HepG2 (cell line): Measurements from ENCODE around the gene MRI1. TPM values are rescaled to one million over a fixed set of nuclear protein-coding genes. Genes with fewer than 3 reads are reported as not detected.

Experiments used
- CBX5 ChIP-seq: sonication (generic); formaldehyde crosslinking; IDR thresholded peaks from 2 replicates; pipeline ENCODE4 v1.4.0; 2020; ENCODE audit warnings: missing genetic modification reagents, borderline replicate concordance
- DMAP1 ChIP-seq: IDR thresholded peaks from 2 replicates; pipeline ENCODE4 v1.6.1; 2016
- FOXA3 ChIP-seq: IDR thresholded peaks from 2 replicates; pipeline ENCODE4 v1.6.1; 2016; ENCODE audit warnings: missing genetic modification reagents, missing compliant biosample characterization
- GTF3A ChIP-seq: sonication (generic); formaldehyde crosslinking; conservative IDR thresholded peaks from 2 replicates; pipeline ENCODE4 v1.4.0; 2020; ENCODE audit warnings: mild to moderate bottlenecking, missing genetic modification reagents
- HNF4G ChIP-seq, 2 experiments: sonication (generic) in 1 of 2; formaldehyde crosslinking in 1 of 2; IDR thresholded peaks; 2 replicates each; pipeline versions ENCODE4 v1.4.0 to v1.6.1; 2011 to 2020; ENCODE audit warnings: borderline replicate concordance in 2 of 2, low read depth in 2 of 2, mild to moderate bottlenecking in 2 of 2, low read length in 1 of 2, missing genetic modification reagents in 1 of 2, moderate library complexity in 1 of 2
- KDM5A ChIP-seq: fragments of 200-600 bp; sonication (generic); IDR thresholded peaks from 2 replicates; pipeline ENCODE4 v1.7.0; 2018; ENCODE audit warnings: antibody characterized with exemption, mild to moderate bottlenecking, low read length, borderline replicate concordance
- MXI1 ChIP-seq: IDR thresholded peaks from 3 replicates; pipeline ENCODE4 v1.6.1; 2012; ENCODE audit warnings: low read depth, low read length, inconsistent platforms, borderline replicate concordance
- NFKB2 ChIP-seq: sonication (generic); formaldehyde crosslinking; IDR thresholded peaks from 2 replicates; pipeline ENCODE4 v1.4.0; 2020; ENCODE audit warnings: missing genetic modification reagents, borderline replicate concordance
- RELA ChIP-seq: sonication (generic); formaldehyde crosslinking; IDR thresholded peaks from 2 replicates; pipeline ENCODE4 v1.4.0; 2020; ENCODE audit warnings: missing genetic modification reagents
- REPIN1 ChIP-seq: sonication (generic); formaldehyde crosslinking; IDR thresholded peaks from 2 replicates; pipeline ENCODE4 v1.8.0; 2022; ENCODE audit warnings: missing genetic modification reagents, low read depth, mild to moderate bottlenecking, borderline replicate concordance
- SIX1 ChIP-seq: sonication (generic); formaldehyde crosslinking; IDR thresholded peaks from 2 replicates; pipeline ENCODE4 v1.4.0; 2020; ENCODE audit warnings: missing genetic modification reagents, borderline replicate concordance
- SMARCE1 ChIP-seq: fragments of 450-650 bp; IDR thresholded peaks from 2 replicates; pipeline ENCODE4 v1.6.1; 2017; ENCODE audit warnings: borderline replicate concordance
- SOX13 ChIP-seq, 3 experiments: fragments of 450-650 bp in 1 of 3; sonication (generic) in 1 of 3; formaldehyde crosslinking in 1 of 3; IDR thresholded peaks in 2 of 3; conservative IDR thresholded peaks in 1 of 3; 2 replicates each; pipeline versions ENCODE4 v1.5.0 to v1.6.1; 2016 to 2020; ENCODE audit warnings: antibody characterized with exemption in 1 of 3, mild to moderate bottlenecking in 1 of 3, missing compliant biosample characterization in 1 of 3, missing genetic modification reagents in 1 of 3, moderate library complexity in 1 of 3
- TBX3 ChIP-seq: fragments of 450-650 bp; IDR thresholded peaks from 2 replicates; pipeline ENCODE4 v1.6.1; 2017; ENCODE audit warnings: antibody characterized with exemption, mild to moderate bottlenecking, inconsistent platforms, borderline replicate concordance
- TEAD2 ChIP-seq: sonication (generic); formaldehyde crosslinking; IDR thresholded peaks from 2 replicates; pipeline ENCODE4 v1.9.0; 2021; ENCODE audit warnings: missing genetic modification reagents
- ZFX ChIP-seq: sonication (generic); formaldehyde crosslinking; IDR thresholded peaks from 2 replicates; pipeline ENCODE4 v1.4.0; 2020; ENCODE audit warnings: mild to moderate bottlenecking, low read depth, missing genetic modification reagents, moderate library complexity
- ZNF263 ChIP-seq: sonication (generic); formaldehyde crosslinking; IDR thresholded peaks from 2 replicates; pipeline ENCODE4 v1.4.0; 2020; ENCODE audit warnings: missing genetic modification reagents
- ZNF563 ChIP-seq: sonication (generic); formaldehyde crosslinking; IDR thresholded peaks from 2 replicates; pipeline ENCODE4 v1.8.0; 2022; ENCODE audit warnings: mild to moderate bottlenecking, moderate library complexity, missing genetic modification reagents
- ZNF564 ChIP-seq: sonication (generic); formaldehyde crosslinking; IDR thresholded peaks from 2 replicates; pipeline ENCODE4 v1.8.1; 2023; ENCODE audit warnings: mild to moderate bottlenecking, missing genetic modification reagents
- polyA plus RNA-seq, 8 experiments: library from polyadenylated mRNA; depleted of rRNA in 3 of 8; stranded (reverse) in 7 of 8; unstranded in 1 of 8; fragments of >200 nt; fragmentation: Illumina TruSeq in 4 of 8; extraction: Trizol in 4 of 8; gene quantifications; 2 replicates each; pipeline versions ENCODE4 v1.2.1 to v1.2.3, GENCODE V29; 2011 to 2016; ENCODE audit warnings: low read depth in 4 of 8, missing spikeins in 1 of 8, mixed read lengths in 1 of 8; ENCODE audit not compliant: insufficient read depth in 1 of 8
- total RNA-seq, 5 experiments: library from RNA; depleted of rRNA; stranded (reverse); fragments of >200 nt; fragmentation: Illumina TruSeq; extraction: Trizol; gene quantifications; 2 replicates each; pipeline ENCODE4 v1.2.3, GENCODE V29; 2016; ENCODE audit warnings: low read depth in 1 of 5
- TF ChIP-seq, protein P1 (sequence below): sonication (generic); formaldehyde crosslinking; IDR thresholded peaks from 2 replicates; pipeline ENCODE4 v1.5.1; 2020; ENCODE audit warnings: mild to moderate bottlenecking, missing genetic modification reagents, borderline replicate concordance
- TF ChIP-seq, protein P2 (sequence below): sonication (generic); formaldehyde crosslinking; conservative IDR thresholded peaks from 2 replicates; pipeline ENCODE4 v1.8.0; 2022; ENCODE audit warnings: mild to moderate bottlenecking, moderate library complexity, missing genetic modification reagents

The MRI1 gene
- total and polyA plus RNA-seq, 2 of the 13 experiments (the other 11 are each of a cell fraction or from before 2014, with no cell fraction given), result 20.1 to 20.6 TPM

DNA sequence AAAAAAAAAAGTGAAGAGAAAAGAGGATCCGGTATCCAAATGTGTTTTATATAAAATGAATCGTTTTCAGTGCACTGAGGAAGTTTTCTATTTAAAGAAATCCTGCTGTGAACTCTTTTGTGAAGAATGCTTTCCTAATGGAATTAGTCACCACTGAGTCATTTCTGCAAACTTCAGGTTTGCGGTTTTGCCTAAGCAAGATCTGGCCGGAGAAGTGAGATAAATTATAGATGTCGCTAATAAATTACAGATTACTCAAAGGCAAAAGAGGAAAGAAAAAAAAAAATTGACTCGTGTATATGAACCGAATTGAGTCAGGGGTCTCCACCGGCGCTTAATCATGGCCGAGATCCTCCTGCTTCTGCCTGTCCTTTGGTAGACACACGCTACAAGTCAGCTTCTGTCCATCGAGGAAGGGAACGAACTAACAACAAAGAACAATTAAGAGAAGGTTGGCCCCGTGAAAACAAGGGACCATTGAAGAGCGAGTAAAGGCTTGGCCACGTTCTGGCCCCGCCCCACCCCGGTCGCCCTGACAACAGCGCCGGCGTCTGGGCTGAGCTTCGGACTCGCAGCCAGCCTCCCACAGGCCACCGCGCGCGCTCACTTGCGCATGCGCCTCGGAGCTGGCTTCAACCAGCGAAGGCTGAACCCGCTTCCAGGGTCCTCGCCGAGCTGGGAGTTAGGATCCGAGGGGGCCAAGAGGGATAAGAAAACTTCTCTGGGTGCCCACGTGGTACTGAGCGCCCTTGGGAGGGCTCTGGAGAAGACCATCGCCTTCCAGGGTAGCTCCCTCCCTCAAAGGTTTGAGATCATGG, 33.0 kb upstream of the MRI1 start (continued):
- TF ChIP-seq, protein P1, sequence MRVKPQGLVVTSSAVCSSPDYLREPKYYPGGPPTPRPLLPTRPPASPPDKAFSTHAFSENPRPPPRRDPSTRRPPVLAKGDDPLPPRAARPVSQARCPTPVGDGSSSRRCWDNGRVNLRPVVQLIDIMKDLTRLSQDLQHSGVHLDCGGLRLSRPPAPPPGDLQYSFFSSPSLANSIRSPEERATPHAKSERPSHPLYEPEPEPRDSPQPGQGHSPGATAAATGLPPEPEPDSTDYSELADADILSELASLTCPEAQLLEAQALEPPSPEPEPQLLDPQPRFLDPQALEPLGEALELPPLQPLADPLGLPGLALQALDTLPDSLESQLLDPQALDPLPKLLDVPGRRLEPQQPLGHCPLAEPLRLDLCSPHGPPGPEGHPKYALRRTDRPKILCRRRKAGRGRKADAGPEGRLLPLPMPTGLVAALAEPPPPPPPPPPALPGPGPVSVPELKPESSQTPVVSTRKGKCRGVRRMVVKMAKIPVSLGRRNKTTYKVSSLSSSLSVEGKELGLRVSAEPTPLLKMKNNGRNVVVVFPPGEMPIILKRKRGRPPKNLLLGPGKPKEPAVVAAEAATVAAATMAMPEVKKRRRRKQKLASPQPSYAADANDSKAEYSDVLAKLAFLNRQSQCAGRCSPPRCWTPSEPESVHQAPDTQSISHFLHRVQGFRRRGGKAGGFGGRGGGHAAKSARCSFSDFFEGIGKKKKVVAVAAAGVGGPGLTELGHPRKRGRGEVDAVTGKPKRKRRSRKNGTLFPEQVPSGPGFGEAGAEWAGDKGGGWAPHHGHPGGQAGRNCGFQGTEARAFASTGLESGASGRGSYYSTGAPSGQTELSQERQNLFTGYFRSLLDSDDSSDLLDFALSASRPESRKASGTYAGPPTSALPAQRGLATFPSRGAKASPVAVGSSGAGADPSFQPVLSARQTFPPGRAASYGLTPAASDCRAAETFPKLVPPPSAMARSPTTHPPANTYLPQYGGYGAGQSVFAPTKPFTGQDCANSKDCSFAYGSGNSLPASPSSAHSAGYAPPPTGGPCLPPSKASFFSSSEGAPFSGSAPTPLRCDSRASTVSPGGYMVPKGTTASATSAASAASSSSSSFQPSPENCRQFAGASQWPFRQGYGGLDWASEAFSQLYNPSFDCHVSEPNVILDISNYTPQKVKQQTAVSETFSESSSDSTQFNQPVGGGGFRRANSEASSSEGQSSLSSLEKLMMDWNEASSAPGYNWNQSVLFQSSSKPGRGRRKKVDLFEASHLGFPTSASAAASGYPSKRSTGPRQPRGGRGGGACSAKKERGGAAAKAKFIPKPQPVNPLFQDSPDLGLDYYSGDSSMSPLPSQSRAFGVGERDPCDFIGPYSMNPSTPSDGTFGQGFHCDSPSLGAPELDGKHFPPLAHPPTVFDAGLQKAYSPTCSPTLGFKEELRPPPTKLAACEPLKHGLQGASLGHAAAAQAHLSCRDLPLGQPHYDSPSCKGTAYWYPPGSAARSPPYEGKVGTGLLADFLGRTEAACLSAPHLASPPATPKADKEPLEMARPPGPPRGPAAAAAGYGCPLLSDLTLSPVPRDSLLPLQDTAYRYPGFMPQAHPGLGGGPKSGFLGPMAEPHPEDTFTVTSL (CRISPR knock-in tag), result no peak
- TF ChIP-seq ZNF563 (CRISPR knock-in tag) (no peak), HNF4G (IDR thresholded peaks at IDR 0.05; ENCODE audit: borderline replicate concordance, low read depth, low read length) (no peak), HNF4G (CRISPR knock-in tag; IDR thresholded peaks at IDR 0.05; ENCODE audit: borderline replicate concordance, low read depth) (no peak), DMAP1 (CRISPR knock-in tag) (no peak), TBX3 (no peak), MXI1 (peak; percentile 93; the same call in 2 of the 3 replicates), GTF3A (CRISPR knock-in tag) (no peak), RELA (CRISPR knock-in tag) (no peak), SOX13 (IDR thresholded peaks at IDR 0.05) (no peak), SOX13 (CRISPR knock-in tag; conservative IDR thresholded peaks at IDR 0.05 in 1 of 2, IDR thresholded peaks at IDR 0.05 in 1 of 2) (peak in 1 of 2 experiments; percentile 92; a peak in 2 of 4 replicates), CBX5 (CRISPR knock-in tag) (no peak), NFKB2 (0 out of 2 replicates have a peak, but pooled peaks have one; percentile 47), SMARCE1 (no peak), SIX1 (CRISPR knock-in tag) (no peak), FOXA3 (peak; percentile 13; the same call in 1 of the 2 replicates), KDM5A (peak; percentile 62; the same call in 1 of the 2 replicates), TEAD2 (CRISPR knock-in tag) (no peak), ZNF564 (CRISPR knock-in tag) (no peak), ZNF263 (no peak), ZFX (CRISPR knock-in tag) (peak; percentile 74), REPIN1 (CRISPR knock-in tag) (no peak)
- TF ChIP-seq, protein P2, sequence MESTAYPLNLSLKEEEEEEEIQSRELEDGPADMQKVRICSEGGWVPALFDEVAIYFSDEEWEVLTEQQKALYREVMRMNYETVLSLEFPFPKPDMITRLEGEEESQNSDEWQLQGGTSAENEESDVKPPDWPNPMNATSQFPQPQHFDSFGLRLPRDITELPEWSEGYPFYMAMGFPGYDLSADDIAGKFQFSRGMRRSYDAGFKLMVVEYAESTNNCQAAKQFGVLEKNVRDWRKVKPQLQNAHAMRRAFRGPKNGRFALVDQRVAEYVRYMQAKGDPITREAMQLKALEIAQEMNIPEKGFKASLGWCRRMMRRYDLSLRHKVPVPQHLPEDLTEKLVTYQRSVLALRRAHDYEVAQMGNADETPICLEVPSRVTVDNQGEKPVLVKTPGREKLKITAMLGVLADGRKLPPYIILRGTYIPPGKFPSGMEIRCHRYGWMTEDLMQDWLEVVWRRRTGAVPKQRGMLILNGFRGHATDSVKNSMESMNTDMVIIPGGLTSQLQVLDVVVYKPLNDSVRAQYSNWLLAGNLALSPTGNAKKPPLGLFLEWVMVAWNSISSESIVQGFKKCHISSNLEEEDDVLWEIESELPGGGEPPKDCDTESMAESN, result no peak; the same call in 1 of the 2 replicates
